Measurements from ENCODE around the gene XCR1.

- TF ChIP-seq CTCF (IDR thresholded peaks at IDR 0.05) (no peak), EP300 (IDR thresholded peaks at IDR 0.05) (no peak)
These were observed 44.1 kb upstream of the XCR1 start for GRCh38 chr3:46071222-46071858.
